Thyroid gland (tissue), 4 donors: ENCODE results near the gene RFPL3. TPM values are rescaled to one million over a fixed set of nuclear protein-coding genes. Genes with fewer than 3 reads are reported as not detected.
A peak's percentile ranks its signal among the peaks of the same experiment; 100 is the strongest.
"Not testable (repeated sequence)": the region's sequence is repeated elsewhere in the genome, so short reads cannot be mapped to it uniquely, and the experiment has no call there.

Experiments used
- DNase-seq, 2 donors: peaks; one replicate each; pipeline ENCODE4 v3.0.0-alpha.2; 2019
- H3K27ac ChIP-seq, 3 donors: fragments of 200-600 bp; sonication (generic); 1 replicate in 2 of 3; 2 replicates in 1 of 3; pipeline ENCODE4 v1.5.1; 2016 to 2019; ENCODE audit warnings: mild to moderate bottlenecking in 1 of 3, moderate library complexity in 1 of 3
- H3K27me3 ChIP-seq: fragments of 200-600 bp; sonication (generic); one replicate; pipeline ENCODE4 v1.5.1; 2019
- H3K36me3 ChIP-seq, 2 donors: fragments of 200-600 bp; sonication (generic); one replicate each; pipeline ENCODE4 v1.5.1; 2016 to 2019
- H3K4me1 ChIP-seq, 2 donors: fragments of 200-600 bp; sonication (generic); one replicate each; pipeline ENCODE4 v1.5.1; 2017 to 2019
- H3K4me3 ChIP-seq, 3 donors: fragments of 200-600 bp; sonication (generic); replicated peaks in 1 of 3; 1 replicate in 2 of 3; 2 replicates in 1 of 3; pipeline ENCODE4 v1.5.1; 2016; ENCODE audit warnings: mild to moderate bottlenecking in 1 of 3
- H3K9me3 ChIP-seq: fragments of 200-600 bp; sonication (generic); one replicate; pipeline ENCODE4 v1.5.1; 2017
- CTCF ChIP-seq, 6 experiments: fragments of 200-600 bp in 3 of 6; fragments of 450-650 bp in 3 of 6; sonication (generic) in 3 of 6; IDR thresholded peaks; one replicate each; pipeline ENCODE4 v1.5.1; 2016 to 2019; ENCODE audit warnings: antibody characterized with exemption in 6 of 6, mild to moderate bottlenecking in 2 of 6, inconsistent platforms in 1 of 6, moderate library complexity in 1 of 6
- POLR2A ChIP-seq, 2 donors: fragments of 450-650 bp; IDR thresholded peaks; one replicate each; pipeline ENCODE4 v1.6.1; 2017; ENCODE audit warnings: antibody characterized with exemption in 2 of 2, mild to moderate bottlenecking in 2 of 2, moderate library complexity in 1 of 2
- WGBS, 2 donors: methylation state at CpG; one replicate each; pipeline ENCODE4 v1.1.5; 2017; 5-methylcytosine and 5-hydroxymethylcytosine counted together
- intact Hi-C: fragments of 100-400 bp; cut with DNase I; formaldehyde crosslinking; loops from one replicate; pipeline ENCODE4 v1.15.1; 2023
- total RNA-seq, 4 donors: library from RNA; depleted of rRNA; stranded (reverse); fragments of >200 nt; gene quantifications; one replicate each; pipeline ENCODE4 v1.2.3, GENCODE V29; 2016

RFPL3 gene
- total RNA-seq, 4 donors from 2014 or later = not detected

GRCh38 chr22:32341122-32341740 lies 16.4 kb upstream of the RFPL3 start:
- Histone ChIP-seq H3K36me3 (no peaks in the 10 kb centered on the region), H3K4me1 (peaks cover 14 to 50% of the 10 kb centered on the region in 2 donors), H3K27ac (peak overlapping the region in 2 of 3 donors; percentile 1 to 79), H3K4me3 (no peak overlapping the region), H3K27me3 (no peaks in the 10 kb centered on the region), H3K9me3 (no peaks in the 10 kb centered on the region)
- TF ChIP-seq CTCF (IDR thresholded peaks at IDR 0.05) (no peak), POLR2A (IDR thresholded peaks at IDR 0.05) (no peak)
- intact Hi-C loops = no loop called here
- 19 to 30% methylated on average over 13 of the region's 13 CpGs for WGBS, 2 donors
- DNase-seq = peak; percentile 75 to 79

GRCh38 chr22:32342977-32343376 lies 14.7 kb upstream of the RFPL3 start:
- Histone ChIP-seq H3K27ac (no peak overlapping the region), H3K27me3 (no peaks in the 10 kb centered on the region), H3K4me3 (no peak overlapping the region), H3K9me3 (no peaks in the 10 kb centered on the region), H3K4me1 (peaks cover 0 to 33% of the 10 kb centered on the region in 2 donors), H3K36me3 (no peaks in the 10 kb centered on the region)
- no peak for TF ChIP-seq CTCF (IDR thresholded peaks at IDR 0.05)
- TF ChIP-seq POLR2A (IDR thresholded peaks at IDR 0.05) = no peak
- WGBS, 2 donors = 76 to 86% methylated on average over 2 of the region's 2 CpGs
- intact Hi-C loops = no loop called here
- no peak for DNase-seq

- 78 to 88% methylated on average over 5 of the region's 5 CpGs for WGBS, 2 donors
- TF ChIP-seq CTCF (IDR thresholded peaks at IDR 0.05) = no peak
- TF ChIP-seq POLR2A (IDR thresholded peaks at IDR 0.05) = no peak
- no peak overlapping the region for H3K27ac ChIP-seq
- H3K4me1 ChIP-seq = peaks cover 0 to 23% of the 10 kb centered on the region in 2 donors
- intact Hi-C loops = no loop called here
- H3K9me3 ChIP-seq = no peaks in the 10 kb centered on the region
- no peaks in the 10 kb centered on the region for H3K36me3 ChIP-seq
- H3K27me3 ChIP-seq = no peaks in the 10 kb centered on the region
- H3K4me3 ChIP-seq = no peak overlapping the region
- no peak for DNase-seq
These were observed 13.7 kb upstream of the RFPL3 start for GRCh38 chr22:32343941-32344340.

GRCh38 chr22:32348031-32348611 lies 9.5 kb upstream of the RFPL3 start:
- 82% methylated on average over 6 of the region's 6 CpGs for WGBS, 2 donors
- no peaks in the 10 kb centered on the region for H3K27me3 ChIP-seq
- H3K4me1 ChIP-seq = no peaks in the 10 kb centered on the region
- intact Hi-C loops = no loop called here
- DNase-seq = no peak
- no peak overlapping the region for H3K4me3 ChIP-seq
- H3K27ac ChIP-seq = no peak overlapping the region
- no peak for TF ChIP-seq POLR2A (IDR thresholded peaks at IDR 0.05)
- no peak for TF ChIP-seq CTCF (IDR thresholded peaks at IDR 0.05)
- no peaks in the 10 kb centered on the region for H3K36me3 ChIP-seq
- no peaks in the 10 kb centered on the region for H3K9me3 ChIP-seq

- intact Hi-C loops, H3K4me3 ChIP-seq, H3K27ac ChIP-seq, H3K9me3 ChIP-seq, DNase-seq, H3K27me3 ChIP-seq, H3K4me1 ChIP-seq, H3K36me3 ChIP-seq: not testable (repeated sequence)
- WGBS, 2 donors = 96 to 100% methylated on average over 1 of the region's 1 CpG
These were observed 5.8 kb upstream of the RFPL3 start for GRCh38 chr22:32351875-32352274.
